ENCODE data around the gene MBOAT2. TPM values are rescaled to one million over a fixed set of nuclear protein-coding genes. Genes with fewer than 3 reads are reported as not detected.

Gene MBOAT2
- total RNA-seq, 2 experiments from 2014 or later, result 4.6 to 5.1 TPM

DNA sequence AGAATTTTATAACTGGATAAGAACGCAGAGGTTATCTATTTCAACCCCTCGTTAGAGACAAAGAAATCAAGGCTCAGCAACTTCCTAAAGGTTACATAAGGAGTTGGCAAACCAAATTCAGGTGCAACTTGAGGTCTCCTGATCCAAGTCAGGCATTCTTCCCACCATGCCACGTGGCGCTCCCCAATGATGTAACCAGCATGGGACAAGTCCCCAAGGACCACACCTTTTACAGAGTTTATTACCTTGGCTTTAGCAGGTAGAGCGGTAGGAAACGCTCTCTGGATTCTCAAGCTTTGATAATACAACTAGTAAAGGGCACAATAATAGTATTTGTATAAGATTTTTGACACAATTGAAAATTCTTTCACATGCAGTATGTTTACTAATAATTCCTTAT, 26.7 kb upstream of the MBOAT2 start:
- Mint-ChIP-seq H3K9me3 (no peaks in the 10 kb centered on the region), H3K4me1 (peaks cover 17% of the 10 kb centered on the region), H3K27me3 (peaks cover 37% of the 10 kb centered on the region), H3K4me3 (no peak overlapping the region), H3K36me3 (ENCODE audit: low read depth) (no peaks in the 10 kb centered on the region), H3K27ac (no peak overlapping the region)
- no peak for DNase-seq
- POLR2A ChIA-PET, result no interaction called here
- CTCF ChIA-PET, result no interaction called here

DNA sequence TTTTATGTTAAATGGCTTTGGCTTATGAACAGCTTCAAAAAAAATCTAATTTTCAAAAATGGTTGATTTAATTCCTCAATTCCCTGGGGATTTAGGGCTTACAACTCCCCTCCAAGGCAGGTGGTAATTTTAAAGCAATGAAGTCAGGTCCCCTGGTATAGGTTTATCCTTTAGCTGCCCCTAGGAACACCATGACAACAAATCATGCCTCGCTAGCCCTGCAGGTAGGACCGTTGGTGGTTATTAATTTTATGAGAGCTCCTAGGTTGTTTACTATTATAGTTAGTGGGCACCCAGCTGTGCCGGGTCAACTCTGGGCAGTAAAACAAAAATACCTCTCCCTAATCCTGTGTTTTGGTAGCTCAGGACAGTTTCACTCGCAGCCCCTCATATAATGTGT, 26.2 kb upstream of the MBOAT2 start:
- no peak overlapping the region for H3K27ac Mint-ChIP-seq
- POLR2A ChIA-PET, result no interaction called here

DNA sequence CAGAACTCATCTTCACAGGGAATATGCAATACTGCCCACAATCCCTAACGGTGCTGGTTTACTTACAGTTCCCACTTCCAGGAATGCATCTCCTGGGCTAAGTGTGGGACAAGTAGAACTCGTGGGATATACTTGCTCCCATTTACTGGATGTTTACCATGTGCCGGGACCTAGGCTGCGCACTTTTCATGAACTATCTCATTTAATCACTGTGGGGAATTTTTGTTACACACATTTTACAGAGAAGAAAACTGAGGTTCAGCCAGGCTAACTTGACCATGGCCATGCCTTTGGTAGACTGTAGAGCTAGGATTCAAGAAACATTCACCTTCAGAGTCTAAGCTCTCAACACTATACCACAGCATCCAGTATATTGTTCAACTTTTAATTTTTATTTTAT, 24.4 kb upstream of the MBOAT2 start:
- H3K9me3 Mint-ChIP-seq, result no peaks in the 10 kb centered on the region
- no peak for DNase-seq
- no peak overlapping the region for H3K4me3 Mint-ChIP-seq
- peaks cover 45% of the 10 kb centered on the region for H3K27me3 Mint-ChIP-seq
- ChIA-PET CTCF (no interaction called here), POLR2A (no interaction called here)
- peaks cover 4% of the 10 kb centered on the region for H3K4me1 Mint-ChIP-seq
- no peaks in the 10 kb centered on the region for H3K36me3 Mint-ChIP-seq (ENCODE audit: low read depth)
- no peak overlapping the region for H3K27ac Mint-ChIP-seq

More for the DNA sequence above, 26.2 kb upstream of the MBOAT2 start:
- CTCF ChIA-PET, result no interaction called here
- Mint-ChIP-seq H3K36me3 (ENCODE audit: low read depth) (no peaks in the 10 kb centered on the region), H3K4me1 (peaks cover 17% of the 10 kb centered on the region), H3K27me3 (peaks cover 40% of the 10 kb centered on the region), H3K4me3 (no peak overlapping the region), H3K9me3 (no peaks in the 10 kb centered on the region)
- DNase-seq, result no peak

DNA sequence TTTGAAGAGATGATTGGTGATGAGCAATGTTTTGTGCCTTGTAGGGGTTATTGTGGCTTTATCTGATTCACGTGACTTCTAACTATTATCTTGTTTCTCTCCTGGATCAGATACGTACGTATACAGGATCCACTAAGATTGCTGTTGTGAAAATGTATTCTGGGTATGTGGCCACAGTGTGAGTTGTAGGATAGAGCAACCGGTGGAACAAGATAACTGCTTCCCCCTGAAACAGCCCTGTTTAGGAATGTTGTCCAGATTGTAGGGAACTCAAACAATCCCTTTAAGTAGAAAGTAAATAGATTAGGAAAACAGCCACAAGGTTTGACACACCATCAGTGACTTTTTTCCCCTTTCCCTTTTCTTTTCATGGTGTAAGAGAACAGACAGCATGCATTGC, 22.3 kb upstream of the MBOAT2 start:
- Mint-ChIP-seq H3K36me3 (ENCODE audit: low read depth) (no peaks in the 10 kb centered on the region), H3K4me1 (no peaks in the 10 kb centered on the region), H3K9me3 (no peaks in the 10 kb centered on the region), H3K4me3 (no peak overlapping the region), H3K27me3 (peaks cover 39% of the 10 kb centered on the region), H3K27ac (no peak overlapping the region)
- ChIA-PET POLR2A (no interaction called here), CTCF (no interaction called here)
- DNase-seq, result no peak

DNA sequence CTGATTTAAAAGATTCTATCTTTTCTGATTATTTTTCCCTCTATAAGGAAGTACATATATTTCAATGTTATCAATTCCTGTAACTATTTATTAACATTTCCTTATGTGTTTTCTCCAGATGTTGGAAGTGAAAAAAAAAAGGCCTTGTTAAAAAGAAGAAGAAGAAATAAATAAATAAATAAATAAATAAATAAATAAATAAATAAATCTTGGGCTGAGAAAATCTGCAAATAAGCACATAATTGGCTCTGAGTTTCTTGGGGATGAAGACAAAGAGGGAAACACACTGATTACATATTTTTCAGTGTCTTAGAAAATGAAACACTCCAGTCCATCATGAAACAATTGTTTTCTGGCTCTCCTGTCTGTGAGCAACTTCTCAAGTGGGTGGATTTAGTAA, 21.1 kb upstream of the MBOAT2 start:
- Mint-ChIP-seq H3K27ac (no peak overlapping the region), H3K4me3 (no peak overlapping the region), H3K27me3 (peaks cover 36% of the 10 kb centered on the region), H3K9me3 (no peaks in the 10 kb centered on the region), H3K36me3 (ENCODE audit: low read depth) (no peaks in the 10 kb centered on the region), H3K4me1 (no peaks in the 10 kb centered on the region)
- CTCF ChIA-PET, result no interaction called here
- POLR2A ChIA-PET, result no interaction called here
- no peak for DNase-seq

DNA sequence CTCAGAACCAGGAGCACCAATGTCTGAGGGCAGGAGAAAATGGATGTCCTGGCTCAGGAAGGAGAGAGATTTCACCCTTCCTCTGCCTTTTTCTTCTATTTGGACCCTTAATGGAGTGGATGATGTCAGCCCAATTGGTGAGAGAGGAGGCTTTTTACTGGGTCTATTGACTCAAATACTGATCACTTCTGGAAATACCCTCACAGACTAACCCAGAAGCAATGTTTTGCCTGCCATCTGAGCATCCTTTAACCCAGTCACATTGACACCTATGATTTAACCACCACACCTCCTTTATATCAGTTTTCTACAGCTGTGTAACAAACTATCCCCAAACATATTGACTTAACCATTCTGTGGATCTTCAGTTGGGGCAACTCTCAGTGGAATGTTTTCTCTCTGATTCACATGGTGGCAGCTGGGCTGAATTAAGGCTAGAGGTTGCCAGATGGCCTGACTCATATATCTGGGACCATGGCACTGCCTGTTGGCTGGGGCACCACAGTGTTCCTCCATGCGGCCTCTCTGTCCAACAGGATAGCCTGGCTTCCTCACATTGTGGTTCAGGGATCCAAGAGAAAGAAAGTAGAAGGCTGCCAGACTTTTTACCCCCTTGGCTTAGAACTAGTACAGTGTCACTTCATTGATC, 18.2 kb upstream of the MBOAT2 start:
- DNase-seq, result no peak
- Mint-ChIP-seq H3K9me3 (no peaks in the 10 kb centered on the region), H3K4me1 (no peaks in the 10 kb centered on the region), H3K27ac (no peak overlapping the region), H3K36me3 (ENCODE audit: low read depth) (no peaks in the 10 kb centered on the region), H3K27me3 (peaks cover 32% of the 10 kb centered on the region), H3K4me3 (no peak overlapping the region)
- CTCF ChIA-PET, result no interaction called here
- POLR2A ChIA-PET, result no interaction called here

DNA sequence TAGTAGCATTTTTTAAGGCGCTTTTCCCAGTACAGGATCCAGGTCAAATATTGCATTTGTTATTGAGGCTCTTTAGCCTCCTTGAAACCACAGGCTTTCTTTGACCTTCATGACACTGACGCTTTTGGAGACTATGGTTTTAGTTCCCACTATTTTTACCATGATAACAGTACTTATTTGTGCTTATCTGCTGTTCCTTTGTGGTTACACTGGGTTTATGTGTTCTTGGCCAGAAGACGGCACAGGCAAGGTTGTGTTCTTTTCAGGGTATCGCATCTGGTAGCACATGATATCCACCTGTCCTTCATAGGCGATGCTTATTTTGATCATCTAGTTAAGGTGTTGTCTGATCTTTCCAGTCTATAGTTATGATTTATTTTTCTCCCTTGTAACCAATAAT, 16.8 kb upstream of the MBOAT2 start:
- ChIA-PET CTCF (no interaction called here), POLR2A (no interaction called here)
- Mint-ChIP-seq H3K27me3 (peaks cover 23% of the 10 kb centered on the region), H3K4me3 (no peak overlapping the region), H3K36me3 (ENCODE audit: low read depth) (no peaks in the 10 kb centered on the region), H3K9me3 (no peaks in the 10 kb centered on the region), H3K4me1 (no peaks in the 10 kb centered on the region), H3K27ac (no peak overlapping the region)
- no peak for DNase-seq

DNA sequence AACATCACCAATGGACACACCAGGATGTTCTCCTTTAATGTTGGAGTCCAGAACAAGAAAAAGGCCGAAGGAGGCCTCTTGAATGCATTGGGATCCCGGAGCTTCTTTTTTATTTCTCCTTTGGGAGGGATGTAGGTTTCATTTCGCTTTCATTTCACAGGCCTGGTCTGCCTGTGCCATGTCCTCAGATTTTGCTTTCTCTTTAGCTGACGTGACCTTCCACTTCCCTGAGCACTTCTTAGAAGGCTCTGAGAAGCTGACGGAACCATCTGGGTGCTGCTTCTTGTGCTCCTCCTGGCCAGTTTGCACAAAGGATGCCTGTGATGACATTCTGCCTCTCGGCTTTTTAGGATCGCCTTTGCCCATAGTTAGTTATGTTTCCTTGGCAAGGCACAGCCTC, 15.1 kb upstream of the MBOAT2 start:
- POLR2A ChIA-PET, result no interaction called here
- H3K27ac Mint-ChIP-seq, result no peak overlapping the region
- peaks cover 15% of the 10 kb centered on the region for H3K27me3 Mint-ChIP-seq
- CTCF ChIA-PET, result no interaction called here
- H3K36me3 Mint-ChIP-seq (ENCODE audit: low read depth), result no peaks in the 10 kb centered on the region
- H3K9me3 Mint-ChIP-seq, result no peaks in the 10 kb centered on the region
- DNase-seq, result no peak
- H3K4me1 Mint-ChIP-seq, result no peaks in the 10 kb centered on the region
- no peak overlapping the region for H3K4me3 Mint-ChIP-seq

DNA sequence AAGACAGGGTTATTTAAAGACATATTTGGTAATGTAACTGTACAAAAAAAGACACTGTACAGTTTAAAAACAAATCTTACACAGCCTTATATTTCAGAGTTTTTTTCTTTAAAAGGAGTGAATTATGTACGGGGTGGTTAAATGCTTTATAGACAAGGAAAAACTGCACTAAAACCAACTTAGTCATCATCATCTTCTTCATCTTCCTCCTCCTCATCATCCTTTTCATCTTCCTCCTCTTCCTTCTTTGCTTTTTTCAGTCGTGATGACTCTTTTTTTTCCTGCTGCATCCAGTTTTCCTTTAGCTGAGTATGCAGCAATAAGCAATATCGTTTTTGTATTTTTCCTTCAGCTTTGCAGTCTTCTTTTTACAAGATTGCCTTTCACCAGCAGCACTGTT, 14.6 kb upstream of the MBOAT2 start:
- Mint-ChIP-seq H3K36me3 (ENCODE audit: low read depth) (no peaks in the 10 kb centered on the region), H3K27ac (no peak overlapping the region), H3K27me3 (peaks cover 15% of the 10 kb centered on the region), H3K9me3 (no peaks in the 10 kb centered on the region), H3K4me1 (no peaks in the 10 kb centered on the region), H3K4me3 (no peak overlapping the region)
- ChIA-PET POLR2A (no interaction called here), CTCF (no interaction called here)
- no peak for DNase-seq

DNA sequence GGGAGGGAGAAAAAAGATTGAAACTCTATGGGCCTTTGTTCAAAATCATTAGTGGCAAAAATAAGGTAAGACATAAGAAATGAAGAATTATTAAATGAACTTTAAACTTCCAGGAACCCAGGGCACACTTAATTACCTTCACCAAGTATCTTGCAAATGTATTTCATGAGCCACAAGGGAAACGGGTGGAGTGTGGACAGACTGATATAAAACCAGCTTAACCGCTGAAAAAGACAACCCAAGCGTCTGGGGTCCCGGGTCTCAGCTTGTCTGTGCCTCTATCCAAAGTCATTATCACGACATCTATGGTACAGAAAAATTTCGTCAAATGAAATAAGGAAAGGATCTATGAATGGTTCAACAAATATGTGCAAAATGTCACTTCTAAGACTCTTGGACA, 13.9 kb upstream of the MBOAT2 start:
- CTCF ChIA-PET, result no interaction called here
- POLR2A ChIA-PET, result no interaction called here

DNA sequence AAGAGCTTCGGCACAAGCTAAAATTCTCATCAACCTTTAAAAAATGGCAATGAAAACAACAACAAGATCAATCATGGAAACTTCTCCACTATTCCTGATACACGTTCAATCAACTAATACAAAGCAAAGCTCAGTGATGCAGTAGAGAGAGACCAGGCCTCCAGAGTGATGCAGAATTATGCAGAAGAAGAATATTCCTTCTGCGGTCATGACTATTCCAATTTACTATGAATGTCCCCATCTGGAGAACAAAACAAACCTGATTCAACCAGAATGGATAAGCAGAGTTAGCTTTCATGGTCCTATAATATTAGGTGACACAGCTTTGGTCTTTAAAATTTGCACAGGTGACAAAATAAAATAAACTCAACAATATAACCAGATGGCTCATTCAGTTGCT, 12.5 kb upstream of the MBOAT2 start:
- DNase-seq, result no peak
- peaks cover 12% of the 10 kb centered on the region for H3K27me3 Mint-ChIP-seq
- no peaks in the 10 kb centered on the region for H3K4me1 Mint-ChIP-seq
- no peaks in the 10 kb centered on the region for H3K9me3 Mint-ChIP-seq
- no peak overlapping the region for H3K4me3 Mint-ChIP-seq
- H3K36me3 Mint-ChIP-seq (ENCODE audit: low read depth), result no peaks in the 10 kb centered on the region
- ChIA-PET POLR2A (no interaction called here), CTCF (no interaction called here)
- H3K27ac Mint-ChIP-seq, result no peak overlapping the region

More for the DNA sequence above, 13.9 kb upstream of the MBOAT2 start:
- peaks cover 15% of the 10 kb centered on the region for H3K27me3 Mint-ChIP-seq
- no peak for DNase-seq
- H3K36me3 Mint-ChIP-seq (ENCODE audit: low read depth), result no peaks in the 10 kb centered on the region
- no peaks in the 10 kb centered on the region for H3K4me1 Mint-ChIP-seq
- H3K27ac Mint-ChIP-seq, result no peak overlapping the region
- no peak overlapping the region for H3K4me3 Mint-ChIP-seq
- H3K9me3 Mint-ChIP-seq, result no peaks in the 10 kb centered on the region

DNA sequence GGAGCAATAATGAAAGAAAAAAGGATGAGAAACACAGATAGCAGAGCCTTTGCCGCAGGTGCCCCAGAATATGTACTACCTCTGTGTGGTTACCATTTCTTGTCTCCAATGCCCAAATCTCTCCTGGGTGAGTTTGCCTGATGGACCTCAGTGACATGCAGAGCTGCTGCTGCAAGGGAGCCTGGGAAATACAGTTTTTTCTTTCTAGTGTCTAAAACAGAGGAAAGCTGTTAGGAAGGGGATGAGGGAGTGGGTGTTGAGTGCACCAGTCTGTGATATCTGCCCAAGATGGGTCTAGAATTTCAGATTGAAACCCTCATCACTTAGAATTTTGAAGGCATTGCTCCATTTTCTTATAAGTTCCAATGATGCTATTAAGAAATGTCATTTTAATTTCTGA, 9.9 kb upstream of the MBOAT2 start:
- Mint-ChIP-seq H3K36me3 (ENCODE audit: low read depth) (no peaks in the 10 kb centered on the region), H3K9me3 (no peaks in the 10 kb centered on the region), H3K27ac (no peak overlapping the region), H3K4me3 (no peak overlapping the region), H3K4me1 (no peaks in the 10 kb centered on the region), H3K27me3 (peaks cover 12% of the 10 kb centered on the region)
- DNase-seq, result no peak
- CTCF ChIA-PET, result no interaction called here
- POLR2A ChIA-PET, result no interaction called here

DNA sequence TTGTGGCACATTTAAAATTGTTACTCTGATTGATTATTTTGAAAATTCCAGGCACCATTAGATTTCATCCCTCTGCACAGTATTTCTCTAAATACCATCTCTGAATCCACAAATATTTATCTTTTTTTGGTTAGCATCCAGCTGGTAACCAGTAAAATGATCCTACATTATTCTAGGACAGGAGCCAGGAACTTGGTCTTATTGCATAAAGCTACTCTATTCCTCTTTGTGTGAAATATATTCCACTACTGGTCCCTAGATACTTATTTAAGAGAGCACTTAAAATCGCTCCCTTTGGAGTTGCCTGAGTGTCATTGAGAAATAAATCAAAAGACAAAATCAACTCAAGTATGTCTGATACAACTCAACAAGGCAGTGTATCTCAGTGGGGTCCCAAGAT, 7.4 kb upstream of the MBOAT2 start:
- peaks cover 7% of the 10 kb centered on the region for H3K27me3 Mint-ChIP-seq
- no peaks in the 10 kb centered on the region for H3K4me1 Mint-ChIP-seq
- no peaks in the 10 kb centered on the region for H3K36me3 Mint-ChIP-seq (ENCODE audit: low read depth)
- no peaks in the 10 kb centered on the region for H3K9me3 Mint-ChIP-seq
- ChIA-PET POLR2A (no interaction called here), CTCF (no interaction called here)
- no peak overlapping the region for H3K27ac Mint-ChIP-seq
- no peak for DNase-seq
- H3K4me3 Mint-ChIP-seq, result no peak overlapping the region

DNA sequence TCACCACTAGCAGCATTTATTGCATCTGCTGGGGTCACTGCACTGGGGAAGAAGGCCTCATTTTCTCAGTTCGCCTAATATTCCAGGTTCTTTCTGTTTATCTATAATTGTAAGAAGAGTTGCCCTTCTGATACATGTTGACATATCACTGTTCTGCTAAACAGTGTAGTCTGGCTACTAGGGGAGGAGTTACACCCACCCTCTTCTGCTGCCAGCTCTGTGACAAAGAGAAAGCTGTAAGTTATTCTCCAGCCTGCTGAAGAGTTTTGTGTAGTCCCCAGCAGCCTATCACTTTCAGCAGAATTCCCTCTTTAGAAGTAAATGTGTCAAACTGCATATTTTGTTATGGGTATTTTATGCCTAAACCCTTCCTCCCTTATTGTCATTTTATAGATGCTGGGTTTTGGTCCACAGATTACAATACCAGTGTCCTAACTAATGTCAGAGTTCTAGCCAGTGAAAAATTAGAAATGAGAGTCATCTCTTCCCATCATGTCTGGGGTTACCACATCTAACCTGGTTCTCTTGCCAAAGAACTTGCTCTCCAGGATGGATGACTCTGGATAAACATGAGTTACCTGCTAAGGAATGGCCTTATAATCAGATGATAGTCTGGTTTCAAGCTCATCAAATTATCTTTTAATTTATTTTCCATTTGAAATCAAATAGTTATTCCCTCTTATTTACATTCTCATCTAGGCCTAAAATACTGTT, 5.6 kb upstream of the MBOAT2 start:
- no peak overlapping the region for H3K27ac Mint-ChIP-seq
- H3K27me3 Mint-ChIP-seq, result peaks cover 8% of the 10 kb centered on the region
- DNase-seq, result no peak
- ChIA-PET POLR2A (no interaction called here), CTCF (interaction anchor here (0.6 kb wide), 1 partner anchor 64 kb away, joined by 3 read pairs; no protein-coding TSS in a partner anchor)
- H3K4me3 Mint-ChIP-seq, result no peak overlapping the region
- H3K36me3 Mint-ChIP-seq (ENCODE audit: low read depth), result no peaks in the 10 kb centered on the region
- peaks cover 7% of the 10 kb centered on the region for H3K4me1 Mint-ChIP-seq
- H3K9me3 Mint-ChIP-seq, result no peaks in the 10 kb centered on the region
